ENCODE measurements around the gene TBC1D10A.

The TBC1D10A gene

DNA sequence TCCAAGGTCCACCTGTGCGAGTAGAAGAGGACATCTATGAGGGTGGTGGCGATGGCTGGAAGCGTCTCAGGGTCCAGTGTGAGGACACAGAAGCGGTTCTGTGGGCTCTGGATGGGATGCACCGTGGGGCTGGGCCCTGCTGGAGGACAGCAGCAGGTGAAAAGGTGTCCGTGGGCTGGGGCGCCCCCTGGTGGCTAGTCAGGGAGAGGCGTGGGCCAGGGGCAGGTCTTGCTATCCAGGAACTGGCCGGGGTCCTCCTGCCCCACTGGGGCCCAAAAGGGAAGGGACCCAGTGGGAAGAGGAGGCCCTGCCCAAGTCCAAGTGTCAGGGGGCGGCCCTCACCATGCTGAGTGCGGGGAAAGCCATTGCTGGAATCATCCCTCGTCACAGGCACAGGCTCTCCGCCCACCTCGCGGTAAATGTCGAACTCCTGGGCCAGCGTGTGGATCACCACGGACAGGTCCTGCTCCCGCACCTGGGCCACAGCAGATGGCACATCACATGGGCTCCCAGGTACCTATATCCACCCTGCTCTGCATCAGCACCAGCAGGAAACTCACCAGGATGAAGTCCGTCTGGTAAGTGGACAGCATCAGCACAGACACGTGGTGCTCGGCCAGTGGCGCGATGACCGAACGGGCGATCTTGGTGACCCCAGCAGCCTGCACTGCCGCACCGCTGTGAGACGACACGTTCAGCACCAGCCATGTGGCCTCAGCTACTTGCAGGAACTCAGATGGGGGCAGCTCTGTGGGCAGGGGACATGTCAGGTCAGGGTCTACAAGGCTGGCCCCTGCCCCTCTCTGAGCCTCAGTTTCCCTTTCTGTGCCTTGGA, 39.7 kb downstream of the TBC1D10A start:
- Histone ChIP-seq H3K27me3 (ENCODE audit: insufficient read depth, low read length) (peaks cover 11% of the 10 kb centered on the region; the same call in 1 of the 2 replicates), H3K4me3 (ENCODE audit: low read length) (no peak overlapping the region), H3K27ac (ENCODE audit: low read length) (no peak overlapping the region), H3K4me1 (ENCODE audit: insufficient read depth, low read length) (peaks cover 10% of the 10 kb centered on the region; the same call in 1 of the 2 replicates), H3K9me3 (ENCODE audit: insufficient read depth, low read depth, low read length) (no peaks in the 10 kb centered on the region), H3K36me3 (ENCODE audit: insufficient read depth, low read depth, low read length) (no peaks in the 10 kb centered on the region; the same call in 1 of the 2 replicates), H3K9ac (ENCODE audit: low read depth, low read length) (no peak overlapping the region)

DNA sequence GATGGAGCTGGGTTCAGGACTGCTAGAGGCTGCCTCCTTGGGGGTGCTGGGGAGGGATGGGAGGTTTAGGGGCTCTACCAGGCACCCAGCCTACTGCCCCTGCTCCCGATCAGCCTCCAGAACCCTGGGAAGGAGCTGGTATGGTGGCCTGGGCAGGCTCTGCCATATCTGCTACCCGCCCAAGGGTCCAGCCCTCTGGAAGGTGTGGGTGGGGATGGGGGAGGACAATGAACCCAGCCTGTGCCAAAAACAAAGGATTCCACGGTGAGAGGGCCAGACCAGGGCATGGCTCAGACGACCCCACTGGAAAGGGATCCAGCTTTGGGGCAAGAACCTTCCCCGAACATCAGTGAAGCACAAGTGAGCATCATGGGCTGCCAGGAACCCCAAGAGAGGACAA, 40.4 kb downstream of the TBC1D10A start:
- H3K4me3 ChIP-seq (ENCODE audit: low read length): no peak overlapping the region
- no peak overlapping the region for H3K27ac ChIP-seq (ENCODE audit: low read length)
- no peak overlapping the region for H3K9ac ChIP-seq (ENCODE audit: low read depth, low read length)
- H3K27me3 ChIP-seq (ENCODE audit: insufficient read depth, low read length): peaks cover 11% of the 10 kb centered on the region; the same call in 1 of the 2 replicates
- H3K36me3 ChIP-seq (ENCODE audit: insufficient read depth, low read depth, low read length): no peaks in the 10 kb centered on the region
- H3K4me1 ChIP-seq (ENCODE audit: insufficient read depth, low read length): peaks cover 10% of the 10 kb centered on the region; the same call in 1 of the 2 replicates
- H3K9me3 ChIP-seq (ENCODE audit: insufficient read depth, low read depth, low read length): no peaks in the 10 kb centered on the region

- Histone ChIP-seq H3K9me3 (ENCODE audit: insufficient read depth, low read depth, low read length) (no peaks in the 10 kb centered on the region), H3K27ac (ENCODE audit: low read length) (no peak overlapping the region), H3K27me3 (ENCODE audit: insufficient read depth, low read length) (peaks cover 11% of the 10 kb centered on the region; the same call in 1 of the 2 replicates), H3K36me3 (ENCODE audit: insufficient read depth, low read depth, low read length) (no peaks in the 10 kb centered on the region), H3K4me1 (ENCODE audit: insufficient read depth, low read length) (peaks cover 10% of the 10 kb centered on the region; the same call in 1 of the 2 replicates), H3K4me3 (ENCODE audit: low read length) (no peak overlapping the region), H3K9ac (ENCODE audit: low read depth, low read length) (no peak overlapping the region)
Measured at GRCh38 chr22:30285846-30286200, 40.9 kb downstream of the TBC1D10A start.

DNA sequence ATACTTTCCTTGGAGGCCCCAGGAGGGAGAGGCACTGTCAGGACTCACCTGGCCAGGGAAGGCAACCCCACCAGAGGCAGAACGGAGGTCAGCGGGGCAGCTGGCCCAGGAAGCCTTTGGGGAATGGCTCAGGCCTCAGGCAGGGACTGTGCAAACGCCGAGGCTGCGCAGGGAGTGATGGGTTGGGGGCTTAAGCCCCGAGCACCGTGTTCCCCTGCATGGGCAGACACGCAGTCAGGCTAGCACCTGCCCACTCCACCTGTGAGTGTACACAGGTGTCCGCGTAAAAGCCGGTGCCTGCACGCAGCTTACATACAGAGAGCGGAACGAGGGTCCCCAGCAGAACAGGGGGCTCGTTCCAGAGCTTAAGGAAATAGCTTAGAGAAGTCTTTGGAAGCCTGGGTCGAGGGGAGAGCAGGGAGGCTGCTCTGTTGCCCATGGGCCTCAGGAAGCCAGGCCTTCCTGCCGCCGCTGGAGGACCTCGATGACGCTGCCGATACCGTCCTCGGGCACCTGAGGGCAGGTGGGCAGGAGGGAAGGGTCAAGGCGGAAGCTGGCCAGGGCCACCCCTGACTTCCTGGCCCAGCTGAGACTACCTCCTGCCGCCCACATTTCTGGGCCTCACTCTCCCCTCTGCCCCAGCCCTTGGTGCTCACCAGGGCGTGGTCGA, 41.4 kb downstream of the TBC1D10A start:
- H3K9me3 ChIP-seq (ENCODE audit: insufficient read depth, low read depth, low read length): no peaks in the 10 kb centered on the region
- no peak overlapping the region for H3K27ac ChIP-seq (ENCODE audit: low read length)
- peaks cover 8% of the 10 kb centered on the region; the same call in 1 of the 2 replicates for H3K4me1 ChIP-seq (ENCODE audit: insufficient read depth, low read length)
- H3K36me3 ChIP-seq (ENCODE audit: insufficient read depth, low read depth, low read length): no peaks in the 10 kb centered on the region
- no peak overlapping the region for H3K4me3 ChIP-seq (ENCODE audit: low read length)
- H3K27me3 ChIP-seq (ENCODE audit: insufficient read depth, low read length): peaks cover 9% of the 10 kb centered on the region; the same call in 1 of the 2 replicates
- H3K9ac ChIP-seq (ENCODE audit: low read depth, low read length): no peak overlapping the region

- Histone ChIP-seq H3K4me3 (ENCODE audit: low read length) (no peak overlapping the region), H3K27ac (ENCODE audit: low read length) (no peak overlapping the region), H3K9ac (ENCODE audit: low read depth, low read length) (no peak overlapping the region), H3K27me3 (ENCODE audit: insufficient read depth, low read length) (peaks cover 6% of the 10 kb centered on the region; the same call in 1 of the 2 replicates), H3K9me3 (ENCODE audit: insufficient read depth, low read depth, low read length) (no peaks in the 10 kb centered on the region), H3K36me3 (ENCODE audit: insufficient read depth, low read depth, low read length) (no peaks in the 10 kb centered on the region), H3K4me1 (ENCODE audit: insufficient read depth, low read length) (peaks cover 7% of the 10 kb centered on the region; the same call in 1 of the 2 replicates)
Measured at GRCh38 chr22:30284666-30285065, 42.1 kb downstream of the TBC1D10A start.

DNA sequence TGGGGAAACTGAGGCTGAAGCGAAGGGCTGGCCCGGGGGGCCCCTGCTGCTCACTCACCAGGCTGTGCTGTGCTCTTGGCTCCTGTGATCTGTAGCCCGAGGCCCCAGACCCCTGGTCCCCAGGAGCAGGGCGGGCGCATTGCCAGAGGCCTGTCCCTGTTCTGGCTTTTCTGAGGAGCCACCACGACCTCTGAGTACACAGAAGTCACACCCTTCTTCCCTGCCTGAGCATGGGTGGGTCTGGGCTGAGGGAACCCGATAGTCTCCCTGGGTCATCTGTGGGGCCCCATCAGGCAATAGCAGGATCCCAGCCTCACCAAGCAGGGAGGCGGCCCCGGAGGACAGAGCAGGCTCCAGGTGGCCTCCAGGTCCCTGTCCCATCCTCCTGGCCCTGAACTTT, 42.6 kb downstream of the TBC1D10A start:
- Histone ChIP-seq H3K9ac (ENCODE audit: low read depth, low read length) (no peak overlapping the region), H3K9me3 (ENCODE audit: insufficient read depth, low read depth, low read length) (no peaks in the 10 kb centered on the region), H3K4me1 (ENCODE audit: insufficient read depth, low read length) (peaks cover 7% of the 10 kb centered on the region; the same call in 1 of the 2 replicates), H3K27me3 (ENCODE audit: insufficient read depth, low read length) (peaks cover 6% of the 10 kb centered on the region; the same call in 1 of the 2 replicates), H3K4me3 (ENCODE audit: low read length) (no peak overlapping the region), H3K36me3 (ENCODE audit: insufficient read depth, low read depth, low read length) (no peaks in the 10 kb centered on the region), H3K27ac (ENCODE audit: low read length) (no peak overlapping the region)

DNA sequence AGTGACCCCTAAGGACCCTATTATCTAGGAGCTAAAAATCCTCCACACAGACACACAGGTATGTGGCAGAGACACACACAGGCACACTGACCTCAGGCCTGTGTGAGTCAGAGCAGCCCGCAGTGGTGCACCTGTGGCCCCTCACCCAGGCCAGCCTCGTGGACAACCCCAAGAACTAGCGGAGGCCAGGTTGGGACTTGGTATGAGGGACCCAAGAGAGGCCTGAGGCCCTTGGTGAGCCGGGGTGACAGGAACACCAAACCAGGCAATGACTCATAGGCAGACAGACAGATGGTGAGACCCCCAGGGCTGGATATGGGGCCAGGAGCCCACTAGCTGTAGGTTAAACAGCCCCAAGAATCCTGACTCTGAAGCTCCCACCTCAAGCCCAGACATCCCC, 43.4 kb downstream of the TBC1D10A start:
- H3K36me3 ChIP-seq (ENCODE audit: insufficient read depth, low read depth, low read length): no peaks in the 10 kb centered on the region
- H3K4me3 ChIP-seq (ENCODE audit: low read length): no peak overlapping the region
- no peak overlapping the region for H3K9ac ChIP-seq (ENCODE audit: low read depth, low read length)
- no peak overlapping the region for H3K27ac ChIP-seq (ENCODE audit: low read length)
- peaks cover under 1% of the 10 kb centered on the region; the same call in 1 of the 2 replicates for H3K27me3 ChIP-seq (ENCODE audit: insufficient read depth, low read length)
- peaks cover 3% of the 10 kb centered on the region; the same call in 1 of the 2 replicates for H3K4me1 ChIP-seq (ENCODE audit: insufficient read depth, low read length)
- no peaks in the 10 kb centered on the region for H3K9me3 ChIP-seq (ENCODE audit: insufficient read depth, low read depth, low read length)

DNA sequence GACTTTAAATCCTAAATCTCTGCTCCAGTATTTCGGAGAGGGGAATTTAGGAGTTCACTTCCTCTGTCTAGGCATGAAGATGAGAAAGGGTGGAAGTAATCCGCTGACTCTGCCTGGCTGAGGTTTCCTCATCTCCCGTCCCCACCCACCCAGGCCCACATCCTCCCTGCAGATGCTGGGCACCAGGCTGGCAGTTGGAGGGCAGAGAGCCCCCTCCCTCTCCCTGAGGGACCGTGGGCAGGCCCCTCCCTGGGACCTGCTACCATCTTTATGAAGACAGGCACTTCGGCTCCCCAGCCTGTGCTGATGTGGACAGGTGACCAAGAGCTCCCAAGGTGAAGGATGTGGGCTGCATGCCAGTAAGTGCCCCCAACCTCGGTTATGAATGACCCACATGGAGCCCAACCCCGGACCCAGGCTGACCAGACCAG, 44.1 kb downstream of the TBC1D10A start:
- Histone ChIP-seq H3K27ac (ENCODE audit: low read length) (no peak overlapping the region), H3K27me3 (ENCODE audit: insufficient read depth, low read length) (no peaks in the 10 kb centered on the region), H3K9ac (ENCODE audit: low read depth, low read length) (no peak overlapping the region), H3K9me3 (ENCODE audit: insufficient read depth, low read depth, low read length) (no peaks in the 10 kb centered on the region), H3K4me3 (ENCODE audit: low read length) (no peak overlapping the region), H3K4me1 (ENCODE audit: insufficient read depth, low read length) (no peaks in the 10 kb centered on the region; the same call in 1 of the 2 replicates), H3K36me3 (ENCODE audit: insufficient read depth, low read depth, low read length) (no peaks in the 10 kb centered on the region)

DNA sequence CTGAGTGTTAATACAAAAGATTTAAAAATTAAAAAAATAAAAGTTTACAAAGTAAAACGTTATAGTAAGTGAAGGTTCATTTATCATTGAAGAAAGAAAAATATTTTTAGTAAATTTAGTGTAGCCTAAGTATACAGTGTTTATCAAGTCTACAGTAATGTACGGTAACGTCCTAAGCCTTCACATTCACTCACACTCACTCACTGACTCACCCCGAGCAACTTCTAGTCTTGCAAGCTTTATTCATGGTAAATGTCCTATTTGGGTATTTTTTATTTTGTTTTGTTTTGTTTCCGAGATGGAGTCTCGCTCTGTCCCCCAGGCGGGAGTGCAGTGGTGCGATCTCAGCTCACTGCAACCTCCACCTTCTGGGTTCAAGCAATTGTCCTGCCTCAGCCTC, 46.2 kb downstream of the TBC1D10A start:
- H3K9me3 ChIP-seq (ENCODE audit: insufficient read depth, low read depth, low read length): no peaks in the 10 kb centered on the region
- no peak overlapping the region for H3K27ac ChIP-seq (ENCODE audit: low read length)
- H3K9ac ChIP-seq (ENCODE audit: low read depth, low read length): no peak overlapping the region
- no peak overlapping the region for H3K4me3 ChIP-seq (ENCODE audit: low read length)
- no peaks in the 10 kb centered on the region for H3K27me3 ChIP-seq (ENCODE audit: insufficient read depth, low read length)
- no peaks in the 10 kb centered on the region for H3K36me3 ChIP-seq (ENCODE audit: insufficient read depth, low read depth, low read length)
- H3K4me1 ChIP-seq (ENCODE audit: insufficient read depth, low read length): no peaks in the 10 kb centered on the region; the same call in 1 of the 2 replicates

GRCh38 chr22:30279932-30280331, 46.8 kb downstream of the TBC1D10A start:
- H3K9me3 ChIP-seq (ENCODE audit: insufficient read depth, low read depth, low read length): no peaks in the 10 kb centered on the region
- H3K36me3 ChIP-seq (ENCODE audit: insufficient read depth, low read depth, low read length): no peaks in the 10 kb centered on the region
- H3K4me3 ChIP-seq (ENCODE audit: low read length): no peak overlapping the region
- H3K27me3 ChIP-seq (ENCODE audit: insufficient read depth, low read length): no peaks in the 10 kb centered on the region
- H3K4me1 ChIP-seq (ENCODE audit: insufficient read depth, low read length): no peaks in the 10 kb centered on the region; the same call in 1 of the 2 replicates
- H3K27ac ChIP-seq (ENCODE audit: low read length): no peak overlapping the region
- H3K9ac ChIP-seq (ENCODE audit: low read depth, low read length): no peak overlapping the region

DNA sequence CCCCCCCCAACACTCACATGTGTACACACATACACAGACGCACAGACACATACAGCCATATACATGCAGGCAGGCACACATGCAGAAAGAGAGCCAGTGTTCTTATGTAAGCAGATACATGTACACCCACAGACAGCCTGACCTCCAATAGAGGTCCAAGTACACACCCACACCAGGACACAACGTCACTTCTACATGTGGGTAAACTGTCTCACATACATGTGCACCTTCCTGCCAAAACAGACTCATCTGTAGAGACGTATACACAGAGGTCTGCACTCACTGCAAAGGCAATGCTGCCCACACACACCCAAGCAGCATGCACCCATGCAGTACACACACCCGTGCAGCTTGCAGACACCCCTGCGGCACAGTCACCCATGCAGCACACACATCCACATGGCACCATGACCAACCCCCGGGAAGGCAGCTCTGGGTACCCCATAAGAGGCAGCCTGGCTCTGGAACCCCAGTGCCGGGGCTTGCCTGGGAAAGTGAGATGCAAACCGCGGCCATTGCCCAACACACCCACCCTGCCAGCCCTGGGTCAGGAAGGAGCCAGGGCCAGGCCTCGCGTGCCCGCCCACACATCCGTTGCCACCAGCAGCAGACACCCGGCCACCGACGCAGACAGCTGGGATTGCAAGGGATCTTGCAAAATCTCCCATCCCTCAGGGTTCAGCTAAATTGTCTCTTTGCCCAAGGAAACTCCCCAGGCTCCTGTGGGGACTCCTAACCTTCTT, 47.5 kb downstream of the TBC1D10A start:
- no peaks in the 10 kb centered on the region for H3K36me3 ChIP-seq (ENCODE audit: insufficient read depth, low read depth, low read length)
- no peaks in the 10 kb centered on the region for H3K9me3 ChIP-seq (ENCODE audit: insufficient read depth, low read depth, low read length)
- no peak overlapping the region for H3K9ac ChIP-seq (ENCODE audit: low read depth, low read length)
- no peaks in the 10 kb centered on the region; the same call in 1 of the 2 replicates for H3K4me1 ChIP-seq (ENCODE audit: insufficient read depth, low read length)
- H3K27me3 ChIP-seq (ENCODE audit: insufficient read depth, low read length): no peaks in the 10 kb centered on the region
- H3K27ac ChIP-seq (ENCODE audit: low read length): no peak overlapping the region
- no peak overlapping the region for H3K4me3 ChIP-seq (ENCODE audit: low read length)
